Activated CD8-positive, alpha-beta memory T cell treated with anti-CD3 and anti-CD28 coated beads, Interleukin-2, amount 50 U/mL, for 24 hours (primary cell): ENCODE data around the gene ZFP69.
"Not testable (repeated sequence)": the region's sequence is repeated elsewhere in the genome, so short reads cannot be mapped to it uniquely, and the experiment has no call there.

Experiments used
- DNase-seq: peaks from one replicate; pipeline ENCODE4 v3.0.0-alpha.2; 2020; ENCODE audit errors: extremely low read depth

ZFP69 gene

GRCh38 chr1:40476924-40477677 lies at the start of gene ZFP69:
Gene ZFP69 (plus strand): TSS chr1:40477290. CDS start chr1:40479362, 2,072 bp downstream.
- DNase-seq = peak; percentile 23

- DNase-seq = no peak
Observed at GRCh38 chr1:40431385-40431784, 45.7 kb upstream of the ZFP69 start.

GRCh38 chr1:40432644-40433390 lies 44.3 kb upstream of the ZFP69 start:
- DNase-seq = no peak

- DNase-seq = no peak
Observed at GRCh38 chr1:40435471-40435870, 41.6 kb upstream of the ZFP69 start.

- DNase-seq = no peak
Observed at GRCh38 chr1:40435876-40436275, 41.2 kb upstream of the ZFP69 start.

- DNase-seq = no peak
Observed at GRCh38 chr1:40438391-40439015, 38.6 kb upstream of the ZFP69 start.

GRCh38 chr1:40439247-40439646 lies 37.8 kb upstream of the ZFP69 start:
- no peak for DNase-seq

- DNase-seq = peak; percentile 66
Observed at GRCh38 chr1:40449684-40450494, 27.2 kb upstream of the ZFP69 start, which contains the start of gene ZFP69B. Gene ZFP69B (plus strand): TSS chr1:40450476. CDS start chr1:40450962, 486 bp downstream.

- peak; percentile 64 for DNase-seq
Observed at GRCh38 chr1:40450495-40451237, 26.4 kb upstream of the ZFP69 start.

- DNase-seq = no peak
Observed at GRCh38 chr1:40451238-40451585, 25.9 kb upstream of the ZFP69 start.

- no peak for DNase-seq
Observed at GRCh38 chr1:40454873-40455272, 22.2 kb upstream of the ZFP69 start.

- DNase-seq = no peak
Observed at GRCh38 chr1:40462956-40463590, 14.0 kb upstream of the ZFP69 start.

GRCh38 chr1:40469327-40469726 lies 7.8 kb upstream of the ZFP69 start:
- no peak for DNase-seq

GRCh38 chr1:40475268-40475667 lies 1.8 kb upstream of the ZFP69 start:
- DNase-seq = no peak

GRCh38 chr1:40477678-40478053 lies 576 bp downstream of the ZFP69 start:
- DNase-seq = no peak

- no peak for DNase-seq
Observed at GRCh38 chr1:40478276-40478675, 1.2 kb downstream of the ZFP69 start.

GRCh38 chr1:40479156-40479555 lies 2.1 kb downstream of the ZFP69 start:
- no peak for DNase-seq

- DNase-seq = no peak
Observed at GRCh38 chr1:40495315-40495903, 18.3 kb downstream of the ZFP69 start.

- not testable (repeated sequence) for DNase-seq
Observed at GRCh38 chr1:40502651-40503050, 25.6 kb downstream of the ZFP69 start.

GRCh38 chr1:40507973-40508372 lies 30.9 kb downstream of the ZFP69 start:
- no peak for DNase-seq
